WI38 (cell line): ENCODE results near the gene IL31RA.

Source experiments
- H3K4me3 ChIP-seq: 2 replicates; pipeline ENCODE4 v1.5.1; 2011; ENCODE audit warnings: low read depth, mild to moderate bottlenecking, control low read depth, low read length
- TF ChIP-seq, protein P1 (sequence below): IDR thresholded peaks from 2 replicates; pipeline ENCODE4 v1.5.1; 2012; ENCODE audit warnings: low read depth, mild to moderate bottlenecking, control low read depth, low read length

IL31RA gene

DNA sequence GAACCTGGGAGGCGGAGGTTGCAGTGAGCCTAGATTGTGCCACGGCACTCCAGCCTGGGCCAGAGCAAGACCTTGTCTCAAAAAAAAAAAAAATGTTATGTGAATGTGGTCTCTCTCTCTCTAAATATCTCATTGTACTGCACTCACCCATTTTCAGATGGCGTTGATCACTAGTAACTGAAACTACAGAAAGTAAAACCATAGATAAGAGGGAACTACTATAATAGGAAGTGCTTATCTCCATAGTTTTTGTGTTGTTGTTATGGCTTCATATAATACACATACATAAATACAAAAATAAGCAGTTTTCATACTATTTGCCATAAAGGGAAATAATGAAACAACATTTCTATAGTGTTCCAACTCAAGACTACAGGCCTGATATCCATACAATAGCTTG, 9.1 kb downstream of the IL31RA start:
- H3K4me3 ChIP-seq = no peak overlapping the region
- TF ChIP-seq, protein P1, sequence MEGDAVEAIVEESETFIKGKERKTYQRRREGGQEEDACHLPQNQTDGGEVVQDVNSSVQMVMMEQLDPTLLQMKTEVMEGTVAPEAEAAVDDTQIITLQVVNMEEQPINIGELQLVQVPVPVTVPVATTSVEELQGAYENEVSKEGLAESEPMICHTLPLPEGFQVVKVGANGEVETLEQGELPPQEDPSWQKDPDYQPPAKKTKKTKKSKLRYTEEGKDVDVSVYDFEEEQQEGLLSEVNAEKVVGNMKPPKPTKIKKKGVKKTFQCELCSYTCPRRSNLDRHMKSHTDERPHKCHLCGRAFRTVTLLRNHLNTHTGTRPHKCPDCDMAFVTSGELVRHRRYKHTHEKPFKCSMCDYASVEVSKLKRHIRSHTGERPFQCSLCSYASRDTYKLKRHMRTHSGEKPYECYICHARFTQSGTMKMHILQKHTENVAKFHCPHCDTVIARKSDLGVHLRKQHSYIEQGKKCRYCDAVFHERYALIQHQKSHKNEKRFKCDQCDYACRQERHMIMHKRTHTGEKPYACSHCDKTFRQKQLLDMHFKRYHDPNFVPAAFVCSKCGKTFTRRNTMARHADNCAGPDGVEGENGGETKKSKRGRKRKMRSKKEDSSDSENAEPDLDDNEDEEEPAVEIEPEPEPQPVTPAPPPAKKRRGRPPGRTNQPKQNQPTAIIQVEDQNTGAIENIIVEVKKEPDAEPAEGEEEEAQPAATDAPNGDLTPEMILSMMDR = no peak

DNA sequence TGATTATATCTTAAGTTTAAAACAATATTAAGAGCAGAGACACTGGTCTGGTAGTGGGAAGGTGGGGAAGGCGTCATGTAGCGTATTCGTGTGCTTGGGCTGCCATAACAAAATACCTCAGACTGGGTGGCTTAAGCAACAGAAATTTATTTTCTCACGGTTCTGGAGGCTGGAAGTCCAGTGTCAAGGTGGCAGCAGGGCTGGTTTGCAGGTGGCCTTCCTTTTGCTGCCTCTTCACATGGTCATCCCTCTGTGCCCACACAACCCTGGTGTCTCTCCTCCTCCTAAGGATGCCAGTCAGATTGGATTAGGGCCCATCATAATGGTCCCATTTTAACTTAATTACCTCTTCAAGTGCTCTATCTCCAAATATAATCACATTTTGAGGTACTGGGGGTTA, 9.6 kb downstream of the IL31RA start:
- TF ChIP-seq, protein P1 = no peak
- no peak overlapping the region for H3K4me3 ChIP-seq

DNA sequence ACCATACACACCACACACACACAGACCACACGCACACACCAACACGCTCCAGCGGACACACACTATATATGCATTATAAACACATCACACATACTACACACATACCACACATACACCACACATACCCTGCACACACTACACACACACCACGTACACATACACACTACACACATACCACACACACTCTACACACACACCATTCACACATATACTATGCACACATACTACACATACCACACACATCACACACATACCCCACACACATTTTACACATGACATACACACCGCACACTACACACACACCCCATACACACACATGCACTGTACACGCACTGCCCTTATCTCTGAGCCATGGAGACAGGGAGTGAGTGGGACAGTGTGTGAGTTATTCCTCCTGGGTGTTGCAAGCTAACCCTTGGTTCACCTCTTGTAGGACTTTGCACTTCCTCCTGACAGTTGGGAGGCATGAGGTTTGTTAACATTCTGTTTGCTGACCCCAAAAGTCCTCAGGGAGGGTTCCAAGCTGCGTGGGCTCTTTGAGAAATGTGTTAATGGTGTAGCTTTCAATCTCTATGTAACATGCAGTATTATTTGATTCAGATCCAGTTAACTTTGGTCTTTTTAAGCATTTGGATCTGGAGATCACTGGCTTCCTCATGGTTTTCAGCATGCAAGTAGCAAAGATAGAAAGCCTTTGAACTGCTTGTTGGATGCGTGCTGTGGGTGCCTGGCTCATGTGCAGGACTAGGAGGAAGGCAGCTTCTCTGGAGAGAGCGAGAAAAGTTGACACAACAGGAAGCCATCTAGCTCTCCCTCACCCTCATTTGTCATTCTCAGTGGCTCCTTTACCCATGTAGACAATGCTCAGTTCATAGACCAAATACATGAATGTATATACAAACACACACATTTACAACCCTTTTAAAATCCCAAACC, 13.7 kb downstream of the IL31RA start:
- no peak overlapping the region for H3K4me3 ChIP-seq
- TF ChIP-seq, protein P1 = no peak

DNA sequence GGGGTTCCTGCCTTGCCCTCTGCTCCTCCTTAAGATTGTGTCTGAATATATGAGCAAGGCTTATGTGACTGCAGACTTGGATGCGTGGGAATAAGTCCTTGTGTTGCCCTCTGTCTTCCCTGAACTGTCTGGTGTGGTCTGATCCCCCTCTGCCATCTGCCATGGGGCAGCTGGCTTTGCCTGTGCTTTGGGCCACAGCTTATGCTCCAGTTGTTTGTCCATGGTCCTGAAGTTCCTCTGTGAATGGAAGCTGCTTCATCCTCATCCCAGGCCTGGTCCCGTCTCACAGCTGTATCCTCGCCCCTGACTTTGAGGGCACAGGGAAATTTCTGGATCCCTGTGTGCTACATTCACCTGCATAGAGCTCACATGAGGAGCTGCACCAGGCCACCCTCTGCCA, 14.7 kb downstream of the IL31RA start:
- TF ChIP-seq, protein P1 = no peak
- H3K4me3 ChIP-seq = no peak overlapping the region

DNA sequence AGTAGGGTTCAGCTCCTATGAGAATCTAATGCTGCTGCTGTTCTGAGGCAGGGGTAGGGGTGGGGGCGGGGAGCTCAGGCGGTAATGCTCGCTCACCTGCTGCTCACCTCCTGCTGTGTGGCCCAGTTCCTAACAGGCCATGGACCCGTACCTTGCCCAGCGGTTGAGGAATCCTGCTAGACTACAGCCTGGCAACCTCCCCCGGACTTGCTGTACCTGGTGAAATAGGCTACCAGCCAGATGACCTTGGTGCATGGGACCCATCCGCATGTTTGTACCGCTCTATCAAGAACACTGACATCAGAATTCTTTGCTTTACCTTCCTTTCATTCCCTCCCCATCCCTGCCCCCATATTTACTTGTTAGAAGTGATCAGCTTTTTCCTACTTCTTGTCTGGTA, 15.3 kb downstream of the IL31RA start:
- H3K4me3 ChIP-seq = no peak overlapping the region
- TF ChIP-seq, protein P1 = no peak

DNA sequence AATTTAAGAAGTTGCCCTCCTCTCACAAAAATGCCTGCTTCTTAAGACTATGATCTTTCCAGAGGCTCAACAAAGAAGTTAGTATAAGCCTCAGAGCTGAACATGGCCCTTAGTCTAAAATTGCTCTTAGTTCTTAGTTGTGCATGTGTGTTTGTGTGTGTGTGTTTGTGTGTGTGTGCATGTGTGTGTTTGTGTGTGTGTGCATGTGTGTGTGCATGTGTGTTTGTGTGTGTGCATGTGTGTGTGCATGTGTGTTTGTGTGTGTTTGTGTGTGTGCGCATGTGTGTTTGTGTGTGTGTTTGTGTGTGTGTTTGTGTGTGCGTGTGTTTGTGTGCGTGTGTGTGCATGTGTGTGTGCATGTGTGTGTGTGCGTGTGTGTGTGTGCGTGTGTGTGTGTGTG, 15.8 kb downstream of the IL31RA start:
- TF ChIP-seq, protein P1 = no peak
- no peak overlapping the region for H3K4me3 ChIP-seq

DNA sequence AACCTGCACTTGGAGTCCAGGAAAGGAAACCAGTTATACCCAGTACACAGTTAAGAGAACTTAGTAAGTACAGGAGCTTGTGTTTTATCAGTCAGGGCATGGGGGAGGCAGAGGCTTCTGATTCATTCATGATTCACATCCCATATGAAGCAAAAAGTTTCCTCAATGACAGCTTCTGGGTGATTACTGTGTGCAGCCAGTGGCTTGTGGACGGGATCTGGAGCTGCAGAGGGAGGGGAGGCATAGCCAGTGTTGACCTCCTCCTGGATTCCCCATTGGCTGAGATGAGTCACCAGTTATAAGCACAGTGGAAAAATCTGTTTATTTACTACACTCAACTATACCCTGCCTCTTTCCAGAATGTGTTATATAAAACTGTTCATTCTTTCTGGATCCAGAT, 17.7 kb downstream of the IL31RA start:
- H3K4me3 ChIP-seq = no peak overlapping the region
- TF ChIP-seq, protein P1 = no peak
